ENCODE measurements around the gene C4BPB. TPM values are rescaled to one million over a fixed set of nuclear protein-coding genes. Genes with fewer than 3 reads are reported as not detected.

C4BPB gene
- total RNA-seq, 1 donor from 2014 or later: not detected

GRCh38 chr1:207112616-207113296, 24.1 kb downstream of the C4BPB start:
- H3K4me3 ChIP-seq (ENCODE audit: low read depth, low read length): no peak overlapping the region
- DNase-seq (ENCODE audit: low read depth): no peak
- TF ChIP-seq CTCF (conservative IDR thresholded peaks at IDR 0.05; ENCODE audit: low read depth, low read length): no peak

- no peak for TF ChIP-seq CTCF (conservative IDR thresholded peaks at IDR 0.05; ENCODE audit: low read depth, low read length)
- DNase-seq (ENCODE audit: low read depth): no peak
- H3K4me3 ChIP-seq (ENCODE audit: low read depth, low read length): no peak overlapping the region
These were observed 26.6 kb downstream of the C4BPB start for GRCh38 chr1:207115269-207115668.

DNA sequence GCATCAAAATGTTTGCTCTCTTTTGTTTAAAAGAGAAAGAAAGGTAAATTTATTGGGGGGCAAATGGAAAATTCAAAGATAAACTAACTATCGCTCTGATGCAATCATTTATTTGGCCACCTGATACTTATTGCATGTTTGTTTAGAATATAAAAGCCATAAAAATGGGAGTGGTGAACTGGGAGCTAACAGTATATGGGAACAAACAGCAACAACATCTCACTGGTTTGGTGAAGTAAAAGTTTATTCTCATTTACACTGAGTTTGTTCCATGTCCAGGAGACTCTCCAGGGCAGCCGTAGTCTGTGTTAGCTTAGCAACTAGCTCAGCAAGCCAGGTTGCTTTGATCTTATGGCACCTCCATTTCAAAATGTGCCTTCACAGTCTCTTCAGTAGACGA, 35.7 kb downstream of the C4BPB start:
- H3K4me3 ChIP-seq (ENCODE audit: low read depth, low read length): no peak overlapping the region
- DNase-seq (ENCODE audit: low read depth): no peak
- TF ChIP-seq CTCF (conservative IDR thresholded peaks at IDR 0.05; ENCODE audit: low read depth, low read length): no peak

GRCh38 chr1:207128336-207128921, 39.8 kb downstream of the C4BPB start:
- TF ChIP-seq CTCF (conservative IDR thresholded peaks at IDR 0.05; ENCODE audit: low read depth, low read length): no peak
- no peak overlapping the region for H3K4me3 ChIP-seq (ENCODE audit: low read depth, low read length)
- DNase-seq (ENCODE audit: low read depth): no peak

- no peak for TF ChIP-seq CTCF (conservative IDR thresholded peaks at IDR 0.05; ENCODE audit: low read depth, low read length)
- H3K4me3 ChIP-seq (ENCODE audit: low read depth, low read length): no peak overlapping the region
- DNase-seq (ENCODE audit: low read depth): no peak
These were observed 40.4 kb downstream of the C4BPB start for GRCh38 chr1:207129053-207129452.

DNA sequence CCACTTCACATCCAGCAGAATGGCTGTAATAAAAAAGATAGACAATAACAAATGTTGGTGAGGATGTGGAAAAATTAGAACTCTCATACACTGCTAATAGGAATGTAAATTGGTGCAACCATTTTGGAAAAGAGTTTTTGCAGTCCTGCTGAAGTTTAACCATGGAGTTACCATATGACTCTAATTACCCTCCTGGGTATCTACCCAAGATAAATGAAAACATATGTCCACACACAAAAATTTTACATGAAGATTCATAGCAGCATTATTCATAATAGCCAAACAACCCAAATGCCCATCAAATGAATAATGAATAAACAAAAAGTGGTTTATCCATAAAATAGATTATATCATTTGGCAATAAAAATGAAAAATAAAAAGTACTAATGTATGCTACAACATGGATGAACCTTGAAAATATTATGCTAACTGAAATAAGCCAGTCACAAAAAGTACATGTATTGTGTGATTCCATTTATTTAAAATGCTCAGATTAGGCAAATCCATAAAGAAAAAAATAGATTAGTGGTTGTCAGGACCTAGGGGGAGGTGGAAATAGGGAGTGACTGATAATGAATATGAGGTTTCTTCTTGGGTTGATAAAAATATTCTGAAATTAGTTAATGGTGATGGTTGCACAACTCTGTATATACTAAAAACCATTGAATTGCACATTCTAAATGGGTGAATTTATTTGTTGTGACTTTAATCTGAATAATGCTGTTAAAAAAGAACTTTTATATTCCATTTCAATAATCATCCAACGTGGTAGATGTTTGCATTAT, 41.8 kb downstream of the C4BPB start:
- TF ChIP-seq CTCF (conservative IDR thresholded peaks at IDR 0.05; ENCODE audit: low read depth, low read length): no peak
- DNase-seq (ENCODE audit: low read depth): no peak
- no peak overlapping the region for H3K4me3 ChIP-seq (ENCODE audit: low read depth, low read length)
